ENCODE results near the gene PTPRG.
"Not testable (repeated sequence)": the region's sequence is repeated elsewhere in the genome, so short reads cannot be mapped to it uniquely, and the experiment has no call there.

The PTPRG gene

DNA sequence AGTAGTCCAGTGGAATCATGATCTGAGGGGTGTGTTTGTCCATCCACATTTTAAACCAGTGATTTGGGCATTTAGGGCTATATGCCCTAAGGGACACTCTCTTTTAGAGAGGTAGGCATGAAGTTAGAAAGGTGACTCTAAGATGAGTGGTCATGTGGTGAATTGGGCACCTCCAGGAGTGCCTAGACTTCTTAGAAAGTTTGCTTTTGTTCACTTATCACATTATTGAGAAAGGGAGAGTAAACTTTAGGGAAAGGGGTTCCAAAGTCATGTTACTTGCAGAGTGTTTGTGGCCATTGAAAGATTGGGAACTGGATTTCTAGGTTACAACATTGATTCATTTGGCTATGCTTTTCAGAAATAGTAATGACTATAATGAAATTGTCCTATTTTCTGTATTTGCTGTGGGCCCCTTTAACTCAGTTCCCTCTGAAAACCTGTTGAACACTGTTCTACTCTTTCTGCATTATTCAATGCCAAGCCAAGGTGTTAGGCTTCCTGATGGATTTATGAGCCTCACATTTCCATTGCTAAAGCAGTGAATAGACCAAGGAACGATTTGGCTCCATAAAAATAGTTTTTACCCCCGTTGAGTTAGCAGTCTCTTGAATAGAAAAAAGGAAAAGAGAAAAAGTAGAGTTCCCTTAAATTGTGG lies 169.3 kb downstream of the PTPRG start:
- no peak for DNase-seq

DNA sequence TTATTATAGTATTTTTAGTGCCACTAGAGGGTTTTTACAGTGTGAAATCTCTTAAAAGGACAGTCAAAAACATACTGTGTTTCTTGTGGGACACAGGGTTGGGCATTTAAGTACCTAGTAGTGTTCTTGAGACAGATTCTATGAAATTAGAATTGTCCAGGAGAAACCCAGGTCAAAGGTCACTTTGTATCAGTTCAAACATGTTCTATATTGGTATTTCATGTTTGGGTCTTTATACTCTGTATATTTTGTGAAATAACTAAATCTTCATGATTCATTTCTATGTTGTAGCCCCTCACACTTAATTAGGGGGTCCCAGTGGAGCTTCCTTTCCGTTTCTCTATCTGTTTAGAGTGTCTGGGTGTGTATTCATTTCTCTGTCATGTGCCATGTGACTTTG lies 171.6 kb downstream of the PTPRG start:
- no peak for DNase-seq
- in situ Hi-C loops (cut with MboI; ENCODE audit: low pct_unique_long_range_greater_than_20kb, low sequenced_read_pairs) = no loop called here

More for the DNA sequence above, 169.3 kb downstream of the PTPRG start:
- in situ Hi-C loops (cut with MboI; ENCODE audit: low pct_unique_long_range_greater_than_20kb, low sequenced_read_pairs) = no loop called here

DNA sequence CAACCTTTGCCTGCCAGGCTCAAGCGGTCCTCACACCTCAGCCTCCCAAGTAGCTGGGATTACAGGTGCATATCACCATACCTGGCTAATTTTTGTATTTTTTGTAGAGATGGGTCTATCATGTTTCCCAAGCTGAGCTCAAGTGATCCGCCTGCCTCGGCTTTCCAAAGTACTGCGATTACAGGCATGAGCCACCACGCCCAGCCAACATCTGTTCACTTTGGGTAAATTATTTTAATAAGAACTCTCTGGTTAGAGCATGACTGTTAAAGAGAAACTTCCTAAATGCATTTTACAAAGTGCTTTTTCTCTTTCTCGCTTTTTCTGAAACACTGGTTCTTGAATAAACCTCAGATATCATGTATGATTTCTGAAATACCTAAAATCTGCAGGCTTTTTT lies 172.5 kb downstream of the PTPRG start:
- in situ Hi-C loops (cut with MboI; ENCODE audit: low pct_unique_long_range_greater_than_20kb, low sequenced_read_pairs) = no loop called here
- DNase-seq = no peak

DNA sequence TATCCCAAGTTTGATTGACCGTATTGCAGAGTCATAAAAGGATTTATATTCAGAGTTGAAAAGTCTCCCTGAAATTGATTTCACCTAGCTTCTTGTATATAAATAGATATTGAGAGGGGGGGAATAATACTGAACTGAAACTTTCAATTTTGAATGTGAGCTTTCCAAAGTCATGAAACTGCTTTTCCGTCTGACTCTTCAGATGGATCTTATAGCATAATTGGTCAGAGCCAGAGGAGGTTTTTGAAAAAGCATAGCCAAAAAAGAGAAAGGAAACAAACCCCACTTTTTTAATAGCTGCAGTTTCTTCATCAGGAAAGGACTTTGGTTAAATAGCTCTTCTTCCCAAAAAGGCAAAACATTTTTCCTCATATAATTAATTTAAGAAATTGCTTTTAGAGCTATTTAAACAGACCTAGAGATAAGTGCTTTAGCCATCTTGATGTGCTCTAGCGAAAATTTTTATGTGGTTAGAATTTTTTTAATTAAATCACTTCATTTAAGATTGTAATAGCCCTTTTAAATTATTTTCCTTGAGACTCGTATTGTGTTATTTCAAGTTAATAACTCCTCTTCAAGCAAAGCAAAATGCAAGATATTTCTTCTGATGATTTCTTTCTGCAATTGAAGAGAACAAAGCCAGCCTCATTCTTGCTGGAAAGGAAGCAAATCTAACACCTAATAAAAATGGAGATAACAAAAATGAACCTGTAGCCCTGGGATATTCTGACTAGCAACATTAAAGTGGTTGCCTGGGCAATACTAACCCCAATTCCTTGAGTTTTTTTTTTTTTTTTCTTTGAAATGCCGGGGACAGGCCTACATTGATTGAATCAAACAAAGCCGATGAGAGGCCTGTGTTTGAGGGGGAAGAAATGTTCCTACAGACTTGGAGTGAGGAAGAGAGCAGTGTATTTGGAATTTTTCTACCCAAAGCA lies 173.6 kb downstream of the PTPRG start:
- in situ Hi-C loops (cut with MboI; ENCODE audit: low pct_unique_long_range_greater_than_20kb, low sequenced_read_pairs) = no loop called here
- DNase-seq = no peak

- no peak for DNase-seq
- in situ Hi-C loops (cut with MboI; ENCODE audit: low pct_unique_long_range_greater_than_20kb, low sequenced_read_pairs) = no loop called here
Measured at GRCh38 chr3:61736506-61736905, 175.1 kb downstream of the PTPRG start.

DNA sequence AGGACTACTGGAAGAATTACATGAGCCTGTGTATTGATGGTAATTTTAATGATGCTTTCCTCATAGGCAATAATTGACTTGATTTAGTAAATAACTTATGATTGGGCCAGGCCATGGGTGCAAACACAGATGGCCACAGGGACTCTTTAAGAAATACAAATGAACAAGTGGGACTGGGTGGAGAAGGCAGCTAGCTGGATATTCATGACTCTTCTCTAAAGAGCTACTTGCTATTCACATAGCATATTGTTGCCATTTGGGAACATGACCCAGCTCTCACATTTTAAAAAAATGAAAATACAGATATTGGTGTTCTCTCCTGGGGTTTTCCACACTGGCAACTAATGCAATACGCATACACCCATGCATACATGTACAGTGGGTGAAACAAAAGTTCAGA lies 178.3 kb downstream of the PTPRG start:
- in situ Hi-C loops (cut with MboI; ENCODE audit: low pct_unique_long_range_greater_than_20kb, low sequenced_read_pairs) = no loop called here
- DNase-seq = no peak

- no peak for DNase-seq
- in situ Hi-C loops (cut with MboI; ENCODE audit: low pct_unique_long_range_greater_than_20kb, low sequenced_read_pairs) = no loop called here
Measured at GRCh38 chr3:61740494-61740893, 179.1 kb downstream of the PTPRG start.

- DNase-seq = no peak
- in situ Hi-C loops (cut with MboI; ENCODE audit: low pct_unique_long_range_greater_than_20kb, low sequenced_read_pairs) = no loop called here
Measured at GRCh38 chr3:61741551-61741950, 180.2 kb downstream of the PTPRG start.

GRCh38 chr3:61742006-61742405 lies 180.6 kb downstream of the PTPRG start:
- DNase-seq = no peak
- in situ Hi-C loops (cut with MboI; ENCODE audit: low pct_unique_long_range_greater_than_20kb, low sequenced_read_pairs) = no loop called here

DNA sequence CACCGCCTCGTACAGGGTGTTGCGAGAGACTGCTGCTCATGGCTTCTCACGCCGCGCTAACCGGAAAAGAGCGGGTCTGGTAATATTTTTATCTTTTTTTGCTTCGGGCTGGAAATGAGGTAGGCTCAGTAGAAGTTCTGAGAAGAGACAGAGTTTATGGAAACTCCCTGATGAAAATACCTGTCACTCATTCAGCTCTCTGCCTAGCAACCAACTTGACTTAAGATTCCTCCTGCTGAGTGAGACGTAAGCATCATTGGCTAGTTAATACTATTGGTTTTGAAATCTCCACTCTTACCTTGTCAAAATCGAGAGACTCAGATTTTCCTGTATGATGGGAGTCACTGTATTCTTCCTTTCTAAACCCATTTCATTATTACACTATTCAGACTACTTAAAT lies 181.7 kb downstream of the PTPRG start:
- in situ Hi-C loops (cut with MboI; ENCODE audit: low pct_unique_long_range_greater_than_20kb, low sequenced_read_pairs) = no loop called here
- DNase-seq = no peak

- in situ Hi-C loops (cut with MboI; ENCODE audit: low pct_unique_long_range_greater_than_20kb, low sequenced_read_pairs) = no loop called here
Measured at GRCh38 chr3:61743686-61744242, 182.4 kb downstream of the PTPRG start.

DNA sequence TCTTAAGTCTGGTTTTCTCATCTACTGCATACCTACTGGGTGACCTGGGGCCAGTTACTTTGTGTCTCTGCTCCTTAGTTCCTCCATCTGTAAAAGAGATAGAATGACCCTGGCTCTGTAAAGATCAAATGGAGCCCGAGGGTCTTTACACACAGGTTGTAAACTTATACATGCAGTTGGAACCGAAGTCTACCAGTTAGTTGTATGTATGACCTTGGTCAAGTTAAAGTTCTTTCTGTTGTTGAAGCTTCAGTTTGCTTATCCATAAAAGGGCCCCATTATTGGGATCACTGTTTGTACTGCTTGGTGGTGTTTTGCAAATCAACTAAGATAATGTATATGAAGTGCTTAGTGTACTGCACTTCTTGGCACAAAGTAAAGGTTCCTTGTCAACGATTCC lies 186.9 kb downstream of the PTPRG start:
- in situ Hi-C loops (cut with MboI; ENCODE audit: low pct_unique_long_range_greater_than_20kb, low sequenced_read_pairs) = no loop called here
- no peak for DNase-seq

More at GRCh38 chr3:61743686-61744242, 182.4 kb downstream of the PTPRG start:
- no peak for DNase-seq

DNA sequence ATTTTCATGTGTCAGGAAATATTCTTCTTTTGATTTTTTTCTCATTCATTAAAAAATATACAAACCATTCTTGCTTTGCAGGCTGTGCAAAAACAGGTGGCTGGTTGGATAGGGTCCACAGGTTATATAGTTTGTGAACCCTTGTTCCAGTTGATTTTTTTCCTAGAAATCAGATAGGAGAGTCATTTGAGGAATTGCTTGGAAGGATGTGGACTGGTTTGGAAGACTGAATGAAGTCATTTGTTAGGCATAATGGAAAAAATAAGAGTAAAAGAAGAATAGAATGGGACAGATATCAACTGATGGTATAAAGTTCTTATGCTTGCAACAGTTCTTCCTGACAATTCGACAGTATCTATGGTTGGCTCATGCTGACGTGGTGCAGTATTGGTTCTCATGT lies 189.4 kb downstream of the PTPRG start:
- DNase-seq = no peak
- in situ Hi-C loops (cut with MboI; ENCODE audit: low pct_unique_long_range_greater_than_20kb, low sequenced_read_pairs) = no loop called here

DNA sequence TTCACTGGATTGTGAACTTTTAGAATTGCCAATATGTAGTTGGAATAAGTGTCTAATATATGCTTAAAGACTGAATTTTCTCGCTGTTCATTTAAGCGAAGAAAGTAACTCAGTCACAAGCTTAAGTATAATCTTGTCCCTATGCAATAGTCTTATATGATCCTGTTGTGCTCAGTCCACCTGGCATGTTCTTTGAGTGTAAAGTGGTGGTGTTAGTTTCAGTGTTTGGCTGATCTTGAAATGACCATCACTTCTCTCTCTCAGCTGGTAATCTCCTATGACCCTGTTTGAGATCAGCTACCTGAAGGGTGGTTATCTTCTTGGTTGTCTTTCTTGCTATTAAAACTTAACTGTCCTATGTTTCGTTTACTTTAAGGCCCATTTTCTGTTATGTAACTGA lies 197.5 kb downstream of the PTPRG start:
- in situ Hi-C loops (cut with MboI; ENCODE audit: low pct_unique_long_range_greater_than_20kb, low sequenced_read_pairs) = no loop called here
- no peak for DNase-seq

- in situ Hi-C loops (cut with MboI; ENCODE audit: low pct_unique_long_range_greater_than_20kb, low sequenced_read_pairs); DNase-seq: not testable (repeated sequence)
Measured at GRCh38 chr3:61760783-61761182, 199.4 kb downstream of the PTPRG start.

GRCh38 chr3:61761694-61762430 lies 200.5 kb downstream of the PTPRG start:
- no peak for DNase-seq
- in situ Hi-C loops (cut with MboI; ENCODE audit: low pct_unique_long_range_greater_than_20kb, low sequenced_read_pairs) = no loop called here

DNA sequence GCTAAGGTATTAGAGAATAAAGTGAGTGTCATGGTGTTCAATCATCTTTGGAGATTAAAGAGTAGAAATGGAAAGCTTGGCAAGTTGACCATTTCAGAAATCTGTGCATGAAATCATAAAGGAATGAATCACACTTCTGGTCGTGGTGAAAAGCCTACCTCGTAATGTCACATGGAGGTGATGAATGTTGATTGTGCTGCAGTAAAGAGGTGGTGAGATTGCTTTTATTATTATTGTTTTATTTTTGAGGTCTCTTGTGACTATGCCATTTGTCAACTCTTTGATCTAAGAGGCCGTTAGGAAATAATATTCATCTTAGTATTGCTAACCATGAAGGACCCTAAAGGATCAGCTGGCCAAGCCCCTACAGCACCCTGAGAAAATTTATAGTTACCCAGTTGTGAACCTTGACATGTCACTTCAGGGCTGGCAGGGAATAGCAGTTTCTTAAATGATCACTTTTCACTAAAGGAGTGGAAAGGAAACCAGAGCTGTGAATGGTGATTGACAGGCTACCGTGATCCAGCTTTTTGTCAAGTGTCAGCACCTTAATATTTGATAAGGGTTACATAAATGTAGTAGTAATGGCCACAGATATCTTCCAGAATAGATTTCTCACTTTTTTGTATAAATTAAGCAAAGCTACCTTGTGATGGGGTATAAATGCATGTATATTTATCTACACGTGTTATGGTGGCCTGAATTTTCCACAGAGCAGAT lies 203.9 kb downstream of the PTPRG start:
- in situ Hi-C loops (cut with MboI; ENCODE audit: low pct_unique_long_range_greater_than_20kb, low sequenced_read_pairs) = no loop called here
- DNase-seq = no peak

GRCh38 chr3:61768284-61769037 lies 207.1 kb downstream of the PTPRG start:
- in situ Hi-C loops (cut with MboI; ENCODE audit: low pct_unique_long_range_greater_than_20kb, low sequenced_read_pairs) = no loop called here

More at GRCh38 chr3:61768284-61769037, 207.1 kb downstream of the PTPRG start:
- no peak for DNase-seq
